WTC11 (cell line): ENCODE measurements around the gene EME1. TPM values are rescaled to one million over a fixed set of nuclear protein-coding genes. Genes with fewer than 3 reads are reported as not detected.
A peak's percentile ranks its signal among the peaks of the same experiment; 100 is the strongest.

Experiments used
- ATF1 ChIP-seq: sonication (generic); formaldehyde crosslinking; IDR thresholded peaks from 2 replicates; pipeline ENCODE4 v1.8.1; 2023; ENCODE audit warnings: mild to moderate bottlenecking, moderate library complexity, missing genetic modification reagents
- CREB1 ChIP-seq: sonication (generic); formaldehyde crosslinking; IDR thresholded peaks from 2 replicates; pipeline ENCODE4 v1.8.0; 2023; ENCODE audit warnings: mild to moderate bottlenecking, missing genetic modification reagents
- ETV6 ChIP-seq: sonication (generic); formaldehyde crosslinking; IDR thresholded peaks from 2 replicates; pipeline ENCODE4 v1.8.1; 2022; ENCODE audit warnings: mild to moderate bottlenecking, missing genetic modification reagents
- GRHL2 ChIP-seq: fragments of 250-450 bp; sonication (Bioruptor Pico); IDR thresholded peaks from 2 replicates; pipeline ENCODE4 v1.8.0; 2022; ENCODE audit warnings: mild to moderate bottlenecking, moderate library complexity; ENCODE audit not compliant: insufficient replicate concordance, severe bottlenecking
- JUN ChIP-seq: sonication (generic); formaldehyde crosslinking; IDR thresholded peaks from 2 replicates; pipeline ENCODE4 v1.8.0; 2023; ENCODE audit warnings: mild to moderate bottlenecking, missing genetic modification reagents
- KAT7 ChIP-seq: sonication (generic); formaldehyde crosslinking; IDR thresholded peaks from 2 replicates; pipeline ENCODE4 v1.8.1; 2023; ENCODE audit warnings: missing genetic modification reagents, mild to moderate bottlenecking, borderline replicate concordance
- NFE2L1 ChIP-seq: sonication (generic); formaldehyde crosslinking; IDR thresholded peaks from 2 replicates; pipeline ENCODE4 v1.8.1; 2023; ENCODE audit warnings: missing genetic modification reagents
- NFYB ChIP-seq: sonication (generic); formaldehyde crosslinking; conservative IDR thresholded peaks from 2 replicates; pipeline ENCODE4 v1.8.0; 2022; ENCODE audit warnings: low read depth, missing genetic modification reagents
- NR1H2 ChIP-seq: sonication (generic); formaldehyde crosslinking; IDR thresholded peaks from 2 replicates; pipeline ENCODE4 v1.9.0; 2021; ENCODE audit warnings: mild to moderate bottlenecking, moderate library complexity, missing genetic modification reagents
- NR2C2 ChIP-seq: sonication (generic); formaldehyde crosslinking; IDR thresholded peaks from 2 replicates; pipeline ENCODE4 v1.8.0; 2022; ENCODE audit warnings: mild to moderate bottlenecking, missing genetic modification reagents
- NR3C1 ChIP-seq: sonication (generic); formaldehyde crosslinking; conservative IDR thresholded peaks from 2 replicates; pipeline ENCODE4 v1.8.1; 2023; ENCODE audit warnings: low read depth, mild to moderate bottlenecking, missing genetic modification reagents
- PRRX2 ChIP-seq: fragments of 250-450 bp; sonication (Bioruptor Pico); IDR thresholded peaks from 2 replicates; pipeline ENCODE4 v1.8.0; 2021; ENCODE audit warnings: mild to moderate bottlenecking
- TCF7 ChIP-seq: sonication (generic); formaldehyde crosslinking; IDR thresholded peaks from 2 replicates; pipeline ENCODE4 v1.8.0; 2022; ENCODE audit warnings: mild to moderate bottlenecking, low read depth, missing genetic modification reagents, moderate library complexity
- ZNF219 ChIP-seq: sonication (generic); formaldehyde crosslinking; IDR thresholded peaks from 2 replicates; pipeline ENCODE4 v1.8.0; 2023; ENCODE audit warnings: missing genetic modification reagents, mild to moderate bottlenecking, borderline replicate concordance
- ZNF263 ChIP-seq: sonication (generic); formaldehyde crosslinking; IDR thresholded peaks from 2 replicates; pipeline ENCODE4 v1.8.1; 2022; ENCODE audit warnings: low read depth, mild to moderate bottlenecking, moderate library complexity, missing genetic modification reagents
- ZNF671 ChIP-seq: fragments of 250-450 bp; sonication (Bioruptor Pico); IDR thresholded peaks from 2 replicates; pipeline ENCODE4 v1.8.0; 2021; ENCODE audit warnings: mild to moderate bottlenecking
- total RNA-seq: library from RNA; stranded (reverse); gene quantifications from 3 replicates; pipeline ENCODE4 v1.2.3, GENCODE V29; 2021
- TF ChIP-seq, protein P1 (sequence below): sonication (generic); formaldehyde crosslinking; IDR thresholded peaks from 2 replicates; pipeline ENCODE4 v1.8.0; 2022; ENCODE audit warnings: mild to moderate bottlenecking, missing genetic modification reagents
- TF ChIP-seq, protein P2 (sequence below): sonication (generic); formaldehyde crosslinking; IDR thresholded peaks from 2 replicates; pipeline ENCODE4 v1.8.1; 2023; ENCODE audit warnings: mild to moderate bottlenecking, missing genetic modification reagents
- TF ChIP-seq, protein P3 (sequence below): fragments of 200-600 bp; IDR thresholded peaks from 2 replicates; pipeline ENCODE4 v1.8.0; 2022; ENCODE audit warnings: antibody characterized with exemption
- TF ChIP-seq, protein P4 (sequence below): sonication (generic); formaldehyde crosslinking; IDR thresholded peaks from 2 replicates; pipeline ENCODE4 v1.8.1; 2023; ENCODE audit warnings: mild to moderate bottlenecking, missing genetic modification reagents, borderline replicate concordance
- TF ChIP-seq, protein P5 (sequence below): fragments of 250-450 bp; sonication (Bioruptor Pico); IDR thresholded peaks from 2 replicates; pipeline ENCODE4 v1.9.0; 2021; ENCODE audit warnings: mild to moderate bottlenecking
- TF ChIP-seq, protein P6 (sequence below): sonication (generic); formaldehyde crosslinking; conservative IDR thresholded peaks from 2 replicates; pipeline ENCODE4 v1.8.1; 2022; ENCODE audit warnings: mild to moderate bottlenecking, missing genetic modification reagents
- TF ChIP-seq, protein P7 (sequence below): sonication (generic); formaldehyde crosslinking; IDR thresholded peaks from 2 replicates; pipeline ENCODE4 v1.8.1; 2022; ENCODE audit warnings: mild to moderate bottlenecking, moderate library complexity, missing genetic modification reagents
- TF ChIP-seq, protein P8 (sequence below): fragments of 250-450 bp; sonication (Bioruptor Pico); IDR thresholded peaks from 2 replicates; pipeline ENCODE4 v1.9.0; 2021; ENCODE audit warnings: mild to moderate bottlenecking, borderline replicate concordance

EME1 gene
- total RNA-seq, 1 experiment from 2014 or later = 24.9 TPM

DNA sequence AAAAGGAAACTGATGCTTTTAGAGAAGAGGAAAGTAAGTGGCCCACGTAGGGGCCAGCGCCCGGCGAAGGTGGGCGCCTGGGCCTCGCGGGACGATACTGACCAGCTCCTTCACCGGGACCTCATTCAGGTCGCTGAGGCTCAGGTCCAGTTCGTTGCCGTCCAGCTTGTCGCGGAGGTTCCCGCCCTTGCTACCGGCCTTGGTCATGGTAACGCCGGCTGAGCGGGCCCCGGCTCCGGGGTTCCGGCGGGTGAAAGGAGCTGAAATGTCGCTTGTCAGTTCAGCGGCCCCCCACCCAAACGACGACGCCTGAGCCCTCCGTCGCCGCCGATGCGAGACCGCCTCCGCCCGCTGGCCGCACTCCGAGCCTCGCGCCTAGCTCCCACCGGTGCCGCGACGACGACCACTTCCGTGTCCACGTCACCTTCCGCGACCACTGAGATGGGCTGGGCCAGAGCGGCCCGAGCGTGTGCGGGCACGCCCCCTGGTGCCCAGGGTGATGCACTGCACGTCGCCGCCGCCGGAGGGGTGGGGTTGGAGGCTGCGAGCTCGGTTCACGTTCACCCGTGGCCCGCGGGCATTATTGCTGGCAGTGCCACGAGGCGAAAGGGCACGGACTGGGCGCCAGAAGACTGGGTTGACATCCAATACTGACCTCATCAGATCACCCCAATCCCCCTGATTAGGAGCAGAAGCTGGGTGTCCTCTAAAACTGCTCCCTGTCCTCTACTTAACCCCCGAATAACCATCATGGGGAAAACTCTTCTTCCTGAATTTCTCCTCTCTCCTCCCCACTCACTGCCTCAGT, 24.3 kb downstream of the EME1 start, which contains the start of gene LRRC59 (continued):
- TF ChIP-seq GRHL2 (CRISPR knock-in tag) = no peak
- TF ChIP-seq NR3C1 (CRISPR knock-in tag) = no peak
- TF ChIP-seq CREB1 (CRISPR knock-in tag) = peak; percentile 97
- TF ChIP-seq NR1H2 (CRISPR knock-in tag) = no peak
- TF ChIP-seq, protein P1, sequence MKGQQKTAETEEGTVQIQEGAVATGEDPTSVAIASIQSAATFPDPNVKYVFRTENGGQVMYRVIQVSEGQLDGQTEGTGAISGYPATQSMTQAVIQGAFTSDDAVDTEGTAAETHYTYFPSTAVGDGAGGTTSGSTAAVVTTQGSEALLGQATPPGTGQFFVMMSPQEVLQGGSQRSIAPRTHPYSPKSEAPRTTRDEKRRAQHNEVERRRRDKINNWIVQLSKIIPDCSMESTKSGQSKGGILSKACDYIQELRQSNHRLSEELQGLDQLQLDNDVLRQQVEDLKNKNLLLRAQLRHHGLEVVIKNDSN = peak; percentile 66
- TF ChIP-seq, protein P2, sequence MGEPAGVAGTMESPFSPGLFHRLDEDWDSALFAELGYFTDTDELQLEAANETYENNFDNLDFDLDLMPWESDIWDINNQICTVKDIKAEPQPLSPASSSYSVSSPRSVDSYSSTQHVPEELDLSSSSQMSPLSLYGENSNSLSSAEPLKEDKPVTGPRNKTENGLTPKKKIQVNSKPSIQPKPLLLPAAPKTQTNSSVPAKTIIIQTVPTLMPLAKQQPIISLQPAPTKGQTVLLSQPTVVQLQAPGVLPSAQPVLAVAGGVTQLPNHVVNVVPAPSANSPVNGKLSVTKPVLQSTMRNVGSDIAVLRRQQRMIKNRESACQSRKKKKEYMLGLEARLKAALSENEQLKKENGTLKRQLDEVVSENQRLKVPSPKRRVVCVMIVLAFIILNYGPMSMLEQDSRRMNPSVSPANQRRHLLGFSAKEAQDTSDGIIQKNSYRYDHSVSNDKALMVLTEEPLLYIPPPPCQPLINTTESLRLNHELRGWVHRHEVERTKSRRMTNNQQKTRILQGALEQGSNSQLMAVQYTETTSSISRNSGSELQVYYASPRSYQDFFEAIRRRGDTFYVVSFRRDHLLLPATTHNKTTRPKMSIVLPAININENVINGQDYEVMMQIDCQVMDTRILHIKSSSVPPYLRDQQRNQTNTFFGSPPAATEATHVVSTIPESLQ (CRISPR knock-in tag) = no peak
- TF ChIP-seq, protein P3, sequence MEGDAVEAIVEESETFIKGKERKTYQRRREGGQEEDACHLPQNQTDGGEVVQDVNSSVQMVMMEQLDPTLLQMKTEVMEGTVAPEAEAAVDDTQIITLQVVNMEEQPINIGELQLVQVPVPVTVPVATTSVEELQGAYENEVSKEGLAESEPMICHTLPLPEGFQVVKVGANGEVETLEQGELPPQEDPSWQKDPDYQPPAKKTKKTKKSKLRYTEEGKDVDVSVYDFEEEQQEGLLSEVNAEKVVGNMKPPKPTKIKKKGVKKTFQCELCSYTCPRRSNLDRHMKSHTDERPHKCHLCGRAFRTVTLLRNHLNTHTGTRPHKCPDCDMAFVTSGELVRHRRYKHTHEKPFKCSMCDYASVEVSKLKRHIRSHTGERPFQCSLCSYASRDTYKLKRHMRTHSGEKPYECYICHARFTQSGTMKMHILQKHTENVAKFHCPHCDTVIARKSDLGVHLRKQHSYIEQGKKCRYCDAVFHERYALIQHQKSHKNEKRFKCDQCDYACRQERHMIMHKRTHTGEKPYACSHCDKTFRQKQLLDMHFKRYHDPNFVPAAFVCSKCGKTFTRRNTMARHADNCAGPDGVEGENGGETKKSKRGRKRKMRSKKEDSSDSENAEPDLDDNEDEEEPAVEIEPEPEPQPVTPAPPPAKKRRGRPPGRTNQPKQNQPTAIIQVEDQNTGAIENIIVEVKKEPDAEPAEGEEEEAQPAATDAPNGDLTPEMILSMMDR = peak; percentile 98
- 0 out of 2 replicates have a peak, but pooled peaks have one; percentile 56 for TF ChIP-seq NR2C2 (CRISPR knock-in tag)
- TF ChIP-seq, protein P4, sequence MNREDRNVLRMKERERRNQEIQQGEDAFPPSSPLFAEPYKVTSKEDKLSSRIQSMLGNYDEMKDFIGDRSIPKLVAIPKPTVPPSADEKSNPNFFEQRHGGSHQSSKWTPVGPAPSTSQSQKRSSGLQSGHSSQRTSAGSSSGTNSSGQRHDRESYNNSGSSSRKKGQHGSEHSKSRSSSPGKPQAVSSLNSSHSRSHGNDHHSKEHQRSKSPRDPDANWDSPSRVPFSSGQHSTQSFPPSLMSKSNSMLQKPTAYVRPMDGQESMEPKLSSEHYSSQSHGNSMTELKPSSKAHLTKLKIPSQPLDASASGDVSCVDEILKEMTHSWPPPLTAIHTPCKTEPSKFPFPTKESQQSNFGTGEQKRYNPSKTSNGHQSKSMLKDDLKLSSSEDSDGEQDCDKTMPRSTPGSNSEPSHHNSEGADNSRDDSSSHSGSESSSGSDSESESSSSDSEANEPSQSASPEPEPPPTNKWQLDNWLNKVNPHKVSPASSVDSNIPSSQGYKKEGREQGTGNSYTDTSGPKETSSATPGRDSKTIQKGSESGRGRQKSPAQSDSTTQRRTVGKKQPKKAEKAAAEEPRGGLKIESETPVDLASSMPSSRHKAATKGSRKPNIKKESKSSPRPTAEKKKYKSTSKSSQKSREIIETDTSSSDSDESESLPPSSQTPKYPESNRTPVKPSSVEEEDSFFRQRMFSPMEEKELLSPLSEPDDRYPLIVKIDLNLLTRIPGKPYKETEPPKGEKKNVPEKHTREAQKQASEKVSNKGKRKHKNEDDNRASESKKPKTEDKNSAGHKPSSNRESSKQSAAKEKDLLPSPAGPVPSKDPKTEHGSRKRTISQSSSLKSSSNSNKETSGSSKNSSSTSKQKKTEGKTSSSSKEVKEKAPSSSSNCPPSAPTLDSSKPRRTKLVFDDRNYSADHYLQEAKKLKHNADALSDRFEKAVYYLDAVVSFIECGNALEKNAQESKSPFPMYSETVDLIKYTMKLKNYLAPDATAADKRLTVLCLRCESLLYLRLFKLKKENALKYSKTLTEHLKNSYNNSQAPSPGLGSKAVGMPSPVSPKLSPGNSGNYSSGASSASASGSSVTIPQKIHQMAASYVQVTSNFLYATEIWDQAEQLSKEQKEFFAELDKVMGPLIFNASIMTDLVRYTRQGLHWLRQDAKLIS (CRISPR knock-in tag) = no peak
- TF ChIP-seq ETV6 = peak; percentile 98
- no peak for TF ChIP-seq ZNF219
- TF ChIP-seq, protein P5, sequence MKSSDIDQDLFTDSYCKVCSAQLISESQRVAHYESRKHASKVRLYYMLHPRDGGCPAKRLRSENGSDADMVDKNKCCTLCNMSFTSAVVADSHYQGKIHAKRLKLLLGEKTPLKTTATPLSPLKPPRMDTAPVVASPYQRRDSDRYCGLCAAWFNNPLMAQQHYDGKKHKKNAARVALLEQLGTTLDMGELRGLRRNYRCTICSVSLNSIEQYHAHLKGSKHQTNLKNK (CRISPR knock-in tag) = no peak
- TF ChIP-seq NFE2L1 (CRISPR knock-in tag) = peak; percentile 89
- TF ChIP-seq ATF1 (CRISPR knock-in tag) = peak; percentile 89; the same call in 1 of the 2 replicates
- TF ChIP-seq JUN (CRISPR knock-in tag) = peak; percentile 86; the same call in 1 of the 2 replicates
- peak; percentile 17; the same call in 1 of the 2 replicates for TF ChIP-seq NFYB (CRISPR knock-in tag)
- peak; percentile 90; the same call in 1 of the 2 replicates for TF ChIP-seq KAT7 (CRISPR knock-in tag)
- TF ChIP-seq, protein P6, sequence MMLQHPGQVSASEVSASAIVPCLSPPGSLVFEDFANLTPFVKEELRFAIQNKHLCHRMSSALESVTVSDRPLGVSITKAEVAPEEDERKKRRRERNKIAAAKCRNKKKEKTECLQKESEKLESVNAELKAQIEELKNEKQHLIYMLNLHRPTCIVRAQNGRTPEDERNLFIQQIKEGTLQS (CRISPR knock-in tag) = no peak
- TF ChIP-seq PRRX2 = no peak
- TF ChIP-seq TCF7 (CRISPR knock-in tag) = no peak
- no peak for TF ChIP-seq ZNF263 (CRISPR knock-in tag)
- TF ChIP-seq, protein P7, sequence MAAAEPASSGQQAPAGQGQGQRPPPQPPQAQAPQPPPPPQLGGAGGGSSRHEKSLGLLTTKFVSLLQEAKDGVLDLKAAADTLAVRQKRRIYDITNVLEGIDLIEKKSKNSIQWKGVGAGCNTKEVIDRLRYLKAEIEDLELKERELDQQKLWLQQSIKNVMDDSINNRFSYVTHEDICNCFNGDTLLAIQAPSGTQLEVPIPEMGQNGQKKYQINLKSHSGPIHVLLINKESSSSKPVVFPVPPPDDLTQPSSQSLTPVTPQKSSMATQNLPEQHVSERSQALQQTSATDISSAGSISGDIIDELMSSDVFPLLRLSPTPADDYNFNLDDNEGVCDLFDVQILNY (CRISPR knock-in tag) = peak; percentile 50; the same call in 1 of the 2 replicates
- TF ChIP-seq, protein P8, sequence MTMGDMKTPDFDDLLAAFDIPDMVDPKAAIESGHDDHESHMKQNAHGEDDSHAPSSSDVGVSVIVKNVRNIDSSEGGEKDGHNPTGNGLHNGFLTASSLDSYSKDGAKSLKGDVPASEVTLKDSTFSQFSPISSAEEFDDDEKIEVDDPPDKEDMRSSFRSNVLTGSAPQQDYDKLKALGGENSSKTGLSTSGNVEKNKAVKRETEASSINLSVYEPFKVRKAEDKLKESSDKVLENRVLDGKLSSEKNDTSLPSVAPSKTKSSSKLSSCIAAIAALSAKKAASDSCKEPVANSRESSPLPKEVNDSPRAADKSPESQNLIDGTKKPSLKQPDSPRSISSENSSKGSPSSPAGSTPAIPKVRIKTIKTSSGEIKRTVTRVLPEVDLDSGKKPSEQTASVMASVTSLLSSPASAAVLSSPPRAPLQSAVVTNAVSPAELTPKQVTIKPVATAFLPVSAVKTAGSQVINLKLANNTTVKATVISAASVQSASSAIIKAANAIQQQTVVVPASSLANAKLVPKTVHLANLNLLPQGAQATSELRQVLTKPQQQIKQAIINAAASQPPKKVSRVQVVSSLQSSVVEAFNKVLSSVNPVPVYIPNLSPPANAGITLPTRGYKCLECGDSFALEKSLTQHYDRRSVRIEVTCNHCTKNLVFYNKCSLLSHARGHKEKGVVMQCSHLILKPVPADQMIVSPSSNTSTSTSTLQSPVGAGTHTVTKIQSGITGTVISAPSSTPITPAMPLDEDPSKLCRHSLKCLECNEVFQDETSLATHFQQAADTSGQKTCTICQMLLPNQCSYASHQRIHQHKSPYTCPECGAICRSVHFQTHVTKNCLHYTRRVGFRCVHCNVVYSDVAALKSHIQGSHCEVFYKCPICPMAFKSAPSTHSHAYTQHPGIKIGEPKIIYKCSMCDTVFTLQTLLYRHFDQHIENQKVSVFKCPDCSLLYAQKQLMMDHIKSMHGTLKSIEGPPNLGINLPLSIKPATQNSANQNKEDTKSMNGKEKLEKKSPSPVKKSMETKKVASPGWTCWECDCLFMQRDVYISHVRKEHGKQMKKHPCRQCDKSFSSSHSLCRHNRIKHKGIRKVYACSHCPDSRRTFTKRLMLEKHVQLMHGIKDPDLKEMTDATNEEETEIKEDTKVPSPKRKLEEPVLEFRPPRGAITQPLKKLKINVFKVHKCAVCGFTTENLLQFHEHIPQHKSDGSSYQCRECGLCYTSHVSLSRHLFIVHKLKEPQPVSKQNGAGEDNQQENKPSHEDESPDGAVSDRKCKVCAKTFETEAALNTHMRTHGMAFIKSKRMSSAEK (CRISPR knock-in tag) = no peak
- TF ChIP-seq ZNF671 (CRISPR knock-in tag) = no peak
